ENCODE data around the gene GGN.
"Not testable (repeated sequence)": the region's sequence is repeated elsewhere in the genome, so short reads cannot be mapped to it uniquely, and the experiment has no call there.

GGN gene, protein sequence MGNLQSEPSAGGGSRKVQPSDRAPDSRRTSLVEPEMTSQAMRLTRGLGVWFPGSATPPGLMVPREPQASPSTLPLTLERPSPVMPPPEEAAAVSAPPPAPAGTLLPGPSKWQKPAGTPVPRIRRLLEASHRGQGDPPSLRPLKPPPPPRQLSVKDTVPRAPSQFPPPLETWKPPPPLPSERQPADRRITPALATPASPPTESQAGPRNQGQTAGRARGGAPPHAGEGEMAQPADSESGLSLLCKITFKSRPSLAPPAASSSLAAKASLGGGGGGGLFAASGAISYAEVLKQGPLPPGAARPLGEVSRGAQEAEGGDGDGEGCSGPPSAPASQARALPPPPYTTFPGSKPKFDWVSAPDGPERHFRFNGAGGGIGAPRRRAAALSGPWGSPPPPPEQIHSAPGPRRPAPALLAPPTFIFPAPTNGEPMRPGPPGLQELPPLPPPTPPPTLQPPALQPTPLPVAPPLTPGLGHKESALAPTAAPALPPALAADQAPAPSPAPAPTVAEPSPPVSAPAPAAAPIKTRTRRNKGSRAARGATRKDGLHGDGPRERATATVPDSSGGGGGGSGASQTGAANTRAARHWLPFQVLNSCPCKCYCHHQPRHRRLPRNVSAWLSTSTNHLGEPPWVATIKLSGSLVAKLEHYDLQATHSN

DNA sequence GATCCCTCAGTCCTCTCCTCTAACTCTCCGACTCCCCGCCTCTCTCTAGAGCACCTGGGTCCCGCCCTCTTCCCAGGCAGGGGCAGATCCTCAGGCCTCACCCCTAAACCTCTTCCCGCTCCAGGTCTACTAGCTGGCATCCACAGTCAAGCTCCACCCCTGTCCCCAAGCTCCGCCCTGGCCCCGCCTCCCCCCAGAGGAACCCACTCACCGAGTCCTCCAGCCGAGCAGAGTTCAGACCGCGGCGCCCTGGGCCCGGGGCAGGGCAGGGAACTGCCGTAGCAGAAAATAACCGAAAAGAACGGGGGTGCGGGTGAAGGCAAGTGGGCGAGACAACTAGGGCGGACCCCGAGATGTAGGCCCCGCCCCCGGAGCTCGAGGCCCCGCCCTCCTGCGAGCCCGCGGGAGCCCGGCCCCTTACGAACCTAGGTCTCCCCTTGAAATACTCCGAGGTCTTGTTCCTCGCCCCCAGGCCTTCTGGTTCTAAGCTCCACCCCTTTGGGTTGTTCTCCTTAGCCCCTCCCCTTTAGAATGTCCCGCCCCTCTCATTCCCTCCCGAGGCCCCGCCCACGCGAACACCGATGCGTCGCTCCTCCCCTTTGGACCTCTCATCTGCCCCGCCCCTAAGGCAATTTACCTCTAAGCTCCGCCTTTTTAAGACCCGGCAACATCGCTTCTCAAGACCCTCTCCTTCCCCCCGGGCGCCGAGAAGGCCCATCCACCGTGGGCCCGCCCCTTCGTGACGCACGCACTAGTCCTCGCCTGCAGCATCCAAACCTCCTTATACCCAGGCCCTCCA lies at the start of gene GGN:
Gene GGN (minus strand): TSS at position 485 of the 799 bp plus-strand sequence. CDS start 773 bp downstream, outside the sequence.
- peak; percentile 57 to 71 for DNase-seq (ENCODE audit: low read depth in 2 of 2)

DNA sequence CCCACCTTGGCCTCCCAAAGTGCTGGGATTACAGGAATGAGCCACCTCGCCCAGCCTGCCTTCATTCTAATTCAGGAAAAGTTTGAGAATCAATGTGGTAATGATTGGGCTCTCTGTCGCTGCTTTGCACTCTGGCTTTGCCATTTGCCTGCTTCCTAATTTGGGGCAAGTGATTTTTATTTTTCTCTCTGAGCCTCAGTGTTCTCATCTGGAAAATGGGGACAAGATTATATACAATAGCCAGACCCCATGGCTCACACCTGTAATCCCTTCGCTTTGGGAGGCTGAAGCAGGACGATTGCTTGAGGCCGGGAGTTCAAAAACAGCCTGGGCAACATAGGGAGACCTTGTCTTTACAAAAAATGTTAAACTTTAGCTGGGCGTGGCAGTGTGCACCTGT lies 49.5 kb upstream of the GGN start:
- no peak for DNase-seq (ENCODE audit: low read depth in 2 of 2)

DNA sequence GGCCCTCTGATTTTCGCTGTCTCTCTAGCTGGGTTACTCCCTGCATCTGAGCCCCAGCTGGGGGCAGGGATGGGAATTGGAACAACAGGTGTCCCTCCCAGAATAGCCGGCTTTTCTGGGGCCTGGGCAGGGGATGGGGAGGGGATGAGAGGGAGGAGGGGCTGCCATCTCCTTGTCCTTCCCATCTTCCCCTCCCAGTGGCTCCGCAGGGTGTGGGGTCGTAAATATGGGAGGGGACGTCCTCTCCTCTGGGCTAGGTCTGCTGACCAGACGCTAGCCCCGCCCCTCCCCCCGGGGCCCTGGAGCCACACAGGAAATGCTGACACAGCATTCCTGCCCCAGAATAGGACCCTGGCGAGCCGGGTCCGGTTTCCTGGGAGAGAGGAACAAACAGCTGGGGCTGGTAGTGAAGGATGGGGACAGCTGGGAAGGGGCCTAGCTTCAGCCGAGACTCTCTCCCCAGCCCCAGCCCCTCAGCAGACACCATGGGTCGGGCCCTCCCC lies 46.8 kb upstream of the GGN start:
- no peak for DNase-seq (ENCODE audit: low read depth in 2 of 2)

DNA sequence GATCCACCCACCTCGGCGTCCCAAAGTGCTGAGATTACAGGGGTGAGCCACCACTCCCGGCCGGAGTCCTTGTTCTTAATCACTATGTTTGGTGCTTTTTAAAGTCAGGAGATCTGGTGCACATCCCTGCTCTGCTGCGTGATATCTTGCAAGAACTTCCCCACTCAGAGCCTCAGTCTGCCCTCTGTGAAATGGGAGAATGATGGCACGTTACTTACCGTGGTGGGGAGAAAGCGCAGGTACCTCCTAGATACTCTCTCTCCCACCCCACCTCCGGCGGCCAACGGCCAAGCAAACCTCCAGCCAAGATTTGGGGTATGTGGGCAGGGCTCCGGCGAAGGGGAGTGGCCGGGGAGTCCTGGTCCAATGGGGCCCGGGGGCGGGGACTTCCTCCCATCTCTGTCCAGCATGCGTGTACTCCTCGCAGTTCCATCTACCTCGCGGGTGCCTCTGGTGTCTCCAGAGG lies 45.5 kb upstream of the GGN start, which contains the start of gene RYR1:
Gene RYR1 (plus strand): TSS at position 424 of the 466 bp plus-strand sequence. CDS start 139 bp downstream, outside the sequence.
- DNase-seq (ENCODE audit: low read depth in 2 of 2): peak in 1 of 2 donors; percentile 24

DNA sequence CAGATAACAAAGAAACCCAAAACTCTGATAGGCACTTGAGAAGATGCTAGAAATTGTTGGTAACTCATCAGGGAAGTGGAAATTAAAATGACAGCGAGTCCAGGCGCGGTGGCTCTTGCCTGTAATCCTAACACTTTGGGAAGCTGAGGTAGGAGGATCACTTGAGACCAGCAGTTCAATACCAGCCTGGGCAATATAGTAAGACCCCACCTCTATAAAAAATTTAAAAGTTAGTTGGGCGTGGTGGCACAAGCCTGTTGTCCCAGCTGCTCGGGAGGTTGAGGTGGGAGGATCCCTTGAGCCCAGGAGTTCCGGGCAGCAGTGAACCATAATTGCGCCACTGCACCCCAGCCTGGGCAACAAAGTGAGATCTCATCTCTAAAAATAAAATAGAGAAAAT lies 43.1 kb upstream of the GGN start:
- no peak for DNase-seq (ENCODE audit: low read depth in 2 of 2)

DNA sequence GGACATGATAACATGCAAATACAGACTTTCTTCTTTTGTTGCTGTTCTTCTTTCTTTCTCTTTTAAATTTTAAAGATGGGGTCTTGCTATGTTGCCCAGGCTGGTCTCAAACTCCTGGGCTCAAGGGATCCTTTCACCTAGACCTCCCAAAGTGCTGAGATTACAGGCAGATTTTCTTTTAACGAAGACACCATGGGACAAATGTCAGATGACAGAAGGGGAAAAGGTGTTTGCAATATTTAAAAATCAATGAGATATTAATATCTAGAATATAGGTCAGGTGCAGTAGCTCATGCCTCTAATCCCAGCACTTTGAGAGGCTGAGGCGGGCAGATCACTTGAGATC lies 42.0 kb upstream of the GGN start:
- no peak for DNase-seq (ENCODE audit: low read depth in 2 of 2)

DNA sequence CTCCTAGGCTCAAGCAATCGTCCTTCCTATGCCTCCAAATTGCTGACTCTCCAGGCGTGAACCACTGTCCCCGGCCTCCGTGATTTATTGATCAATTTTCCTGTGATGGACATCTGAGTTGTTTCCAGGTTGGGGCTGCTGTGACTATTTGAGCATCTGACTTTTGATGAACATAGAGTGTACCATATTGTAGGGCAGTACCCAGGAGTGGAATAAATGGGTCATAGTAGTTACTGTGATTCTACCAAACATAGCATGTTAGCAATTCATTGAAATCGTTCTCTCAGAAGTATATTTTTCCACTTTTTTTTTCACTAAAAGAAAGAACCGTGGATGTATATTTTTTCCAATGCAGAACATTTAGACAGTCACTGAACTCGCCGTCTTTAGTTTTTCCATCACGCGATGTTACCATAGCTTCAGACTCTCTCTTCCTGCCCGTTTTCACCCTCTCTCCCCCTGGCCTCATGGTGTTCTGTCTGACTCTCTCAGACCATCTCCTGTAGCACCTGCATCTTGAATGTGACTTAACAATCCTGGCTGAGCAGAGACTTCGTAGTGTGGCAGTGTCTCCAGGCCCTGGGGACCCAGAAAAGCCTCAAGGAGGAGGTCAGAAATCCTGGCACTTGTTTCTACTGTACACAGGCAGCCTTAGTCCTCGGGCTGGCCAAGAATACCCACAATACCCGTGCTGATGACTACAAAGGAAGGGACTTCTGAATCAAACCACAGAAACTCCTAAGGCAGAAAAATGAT lies 41.4 kb upstream of the GGN start:
- no peak for DNase-seq (ENCODE audit: low read depth in 2 of 2)

DNA sequence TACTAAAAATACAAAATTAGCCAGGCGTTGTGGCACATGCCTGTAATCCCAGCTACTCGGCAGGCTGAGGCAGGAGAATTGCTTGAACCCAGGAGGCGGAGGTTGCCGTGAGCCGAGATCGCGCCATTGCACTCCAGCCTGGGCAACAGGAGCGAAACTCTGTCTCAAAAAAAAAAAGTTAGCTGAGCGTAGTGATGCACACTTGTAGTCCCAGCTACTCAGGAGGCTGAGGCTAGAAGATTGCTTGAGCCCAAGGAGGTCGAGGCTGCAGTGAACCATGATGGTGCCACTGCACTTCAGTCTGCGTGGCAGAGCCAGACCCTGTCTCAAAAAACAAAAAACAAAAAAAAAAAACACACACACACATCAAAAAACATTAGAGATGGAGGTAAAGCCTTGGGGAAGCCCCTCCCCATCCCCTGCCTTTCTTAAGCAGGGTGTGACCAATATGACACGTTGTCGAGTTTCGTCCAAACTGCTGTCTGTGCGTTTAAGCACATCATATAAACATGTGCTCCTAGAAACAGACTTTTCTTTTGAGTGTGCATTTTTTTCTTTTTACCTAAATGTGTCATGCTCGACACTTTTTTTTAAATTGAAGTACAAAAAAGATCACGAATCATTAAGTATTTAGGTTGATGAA lies 39.3 kb upstream of the GGN start:
- not testable (repeated sequence) for DNase-seq (ENCODE audit: low read depth in 2 of 2)

DNA sequence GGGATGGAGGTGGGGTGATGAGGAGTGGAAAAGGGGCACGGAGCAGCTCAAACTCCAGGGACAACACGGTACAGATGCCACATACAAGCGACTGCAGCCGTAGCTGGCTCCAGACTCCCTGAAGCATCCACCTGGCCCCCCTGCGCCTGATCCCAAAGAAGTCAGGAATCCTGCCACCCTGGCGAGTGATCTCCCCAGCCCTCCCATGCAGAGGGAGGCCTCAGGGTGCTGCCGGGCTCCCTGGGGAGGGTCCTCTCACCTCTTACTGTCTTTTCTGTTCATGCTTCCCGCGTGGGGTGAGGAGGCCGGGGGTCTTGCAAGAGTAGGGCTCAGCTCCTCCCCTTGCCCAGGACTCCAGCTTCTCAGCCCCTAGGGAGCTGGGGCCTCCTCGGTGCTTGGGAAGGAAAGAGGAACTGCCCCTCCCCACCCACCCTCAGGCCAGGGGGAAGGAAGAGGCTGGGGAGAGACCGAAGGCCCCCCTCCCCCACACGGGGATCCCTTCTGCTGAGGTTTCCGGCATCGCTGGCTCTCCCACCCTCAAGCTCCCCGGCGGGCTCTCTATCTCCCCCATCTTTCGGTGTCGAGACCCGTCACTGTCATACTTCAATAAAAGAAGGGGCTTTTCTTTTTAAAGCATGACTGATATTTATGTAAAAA lies 38.1 kb upstream of the GGN start, which contains the start of gene RASGRP4:
Gene RASGRP4 (minus strand): TSS at position 410 of the 657 bp plus-strand sequence. CDS start 128 bp downstream, at position 282.
- peak in 1 of 2 donors; percentile 18 for DNase-seq (ENCODE audit: low read depth in 2 of 2)

DNA sequence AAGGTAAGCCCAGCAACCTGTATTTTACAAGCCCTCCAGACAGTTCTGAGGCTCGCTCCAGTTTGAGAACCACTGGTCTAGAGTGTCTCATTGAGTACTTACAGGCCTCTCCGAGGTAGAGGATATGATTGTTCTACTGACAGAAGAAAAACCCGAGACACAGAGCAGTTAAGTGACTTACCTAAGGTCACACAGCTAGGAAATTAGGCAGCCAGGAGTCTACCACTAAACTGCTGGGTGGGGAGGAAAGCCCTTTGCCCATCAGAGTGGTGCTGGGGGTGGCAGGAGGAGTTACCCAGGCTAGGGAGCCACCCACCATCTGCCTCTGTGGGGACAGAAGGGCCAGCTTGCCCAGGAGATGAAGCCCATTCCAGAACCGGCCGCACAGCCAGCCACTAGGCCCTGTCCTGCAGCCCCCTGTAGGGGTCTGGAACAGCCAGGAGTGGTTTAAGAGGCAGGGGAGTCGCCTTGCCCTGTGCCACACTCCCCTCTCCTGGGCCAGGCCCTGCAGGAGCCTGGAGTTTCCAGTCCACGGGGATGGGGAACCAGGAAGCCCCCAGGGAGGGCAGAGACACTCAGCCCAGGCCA lies 37.5 kb upstream of the GGN start:
- DNase-seq (ENCODE audit: low read depth in 2 of 2): no peak

DNA sequence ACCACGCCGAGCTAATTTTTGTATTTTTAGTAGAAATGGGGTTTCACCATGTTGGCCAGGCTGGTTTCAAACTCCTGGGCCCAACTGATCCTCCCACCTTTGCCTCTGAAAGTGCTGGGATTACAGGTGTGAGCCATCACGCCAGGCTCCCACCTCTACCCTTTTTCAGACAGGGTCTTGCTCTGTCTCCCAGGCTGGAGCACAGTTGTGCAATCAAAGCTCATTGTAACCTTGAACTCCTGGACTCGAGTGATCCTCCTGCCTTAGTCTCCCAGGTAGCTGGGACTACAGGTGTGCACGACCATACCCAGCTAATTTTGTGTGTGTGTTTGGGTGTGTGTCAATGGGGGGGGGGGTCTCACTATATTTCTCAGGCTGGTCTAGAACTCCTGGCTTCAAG lies 36.4 kb upstream of the GGN start:
- DNase-seq (ENCODE audit: low read depth in 2 of 2): no peak

DNA sequence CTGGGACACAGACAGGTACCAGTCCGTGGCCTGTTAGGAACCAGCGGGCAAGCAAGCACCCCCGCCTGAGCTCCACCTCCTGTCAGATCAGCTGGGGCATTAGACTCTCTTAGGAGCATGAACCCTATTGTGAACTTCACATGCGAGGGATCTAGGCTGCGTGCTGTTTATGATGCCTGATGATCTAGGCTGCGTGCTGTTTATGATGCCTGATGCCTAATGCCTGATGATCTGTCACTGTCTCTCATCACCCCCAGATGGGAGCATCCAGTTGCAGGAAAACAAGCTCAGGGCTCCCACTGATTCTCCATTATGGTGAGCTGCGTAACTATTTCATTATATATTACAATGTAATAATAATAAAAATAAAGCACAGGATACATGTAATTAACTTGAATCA lies 34.6 kb upstream of the GGN start:
- DNase-seq (ENCODE audit: low read depth in 2 of 2): no peak

DNA sequence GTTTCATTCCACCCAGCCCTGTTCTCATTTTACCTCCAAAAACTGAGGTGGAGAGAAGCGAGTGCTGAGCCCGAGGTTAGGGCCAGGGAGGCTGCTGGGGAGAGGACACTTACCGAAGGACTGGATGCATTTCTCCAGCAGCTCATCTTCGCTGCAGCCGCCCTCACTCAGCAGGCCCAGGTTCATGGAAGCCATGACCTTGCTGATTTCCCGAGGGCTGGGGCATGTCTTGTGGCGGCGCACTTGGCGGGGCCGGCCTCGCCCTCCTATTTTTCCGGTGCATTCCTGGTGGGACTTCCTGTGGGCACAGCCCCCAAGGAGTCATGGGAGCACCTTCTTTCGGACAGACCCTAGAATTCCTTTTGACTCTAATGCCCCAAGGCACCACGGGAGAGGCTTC lies 34.0 kb upstream of the GGN start:
- DNase-seq (ENCODE audit: low read depth in 2 of 2): no peak

DNA sequence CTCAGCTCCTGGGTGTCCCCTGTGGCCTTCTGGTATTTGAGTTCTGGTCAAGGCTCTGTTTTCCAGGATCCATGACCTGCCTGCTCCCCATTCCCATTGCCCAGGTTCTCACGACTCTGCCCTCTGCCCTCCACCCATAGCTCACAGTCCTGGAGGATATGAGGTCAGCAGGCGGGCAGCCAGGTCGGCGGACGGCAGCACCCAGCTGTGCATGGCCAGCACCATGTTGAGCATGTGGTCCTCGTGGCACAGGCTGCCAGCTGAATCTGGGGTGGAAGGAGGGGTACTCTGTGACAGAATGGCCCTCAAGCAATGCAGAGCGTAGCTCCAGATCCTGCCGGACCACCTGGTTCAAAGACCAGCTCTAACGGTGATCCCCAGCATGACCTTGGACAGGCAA lies 33.1 kb upstream of the GGN start:
- DNase-seq (ENCODE audit: low read depth in 2 of 2): no peak

DNA sequence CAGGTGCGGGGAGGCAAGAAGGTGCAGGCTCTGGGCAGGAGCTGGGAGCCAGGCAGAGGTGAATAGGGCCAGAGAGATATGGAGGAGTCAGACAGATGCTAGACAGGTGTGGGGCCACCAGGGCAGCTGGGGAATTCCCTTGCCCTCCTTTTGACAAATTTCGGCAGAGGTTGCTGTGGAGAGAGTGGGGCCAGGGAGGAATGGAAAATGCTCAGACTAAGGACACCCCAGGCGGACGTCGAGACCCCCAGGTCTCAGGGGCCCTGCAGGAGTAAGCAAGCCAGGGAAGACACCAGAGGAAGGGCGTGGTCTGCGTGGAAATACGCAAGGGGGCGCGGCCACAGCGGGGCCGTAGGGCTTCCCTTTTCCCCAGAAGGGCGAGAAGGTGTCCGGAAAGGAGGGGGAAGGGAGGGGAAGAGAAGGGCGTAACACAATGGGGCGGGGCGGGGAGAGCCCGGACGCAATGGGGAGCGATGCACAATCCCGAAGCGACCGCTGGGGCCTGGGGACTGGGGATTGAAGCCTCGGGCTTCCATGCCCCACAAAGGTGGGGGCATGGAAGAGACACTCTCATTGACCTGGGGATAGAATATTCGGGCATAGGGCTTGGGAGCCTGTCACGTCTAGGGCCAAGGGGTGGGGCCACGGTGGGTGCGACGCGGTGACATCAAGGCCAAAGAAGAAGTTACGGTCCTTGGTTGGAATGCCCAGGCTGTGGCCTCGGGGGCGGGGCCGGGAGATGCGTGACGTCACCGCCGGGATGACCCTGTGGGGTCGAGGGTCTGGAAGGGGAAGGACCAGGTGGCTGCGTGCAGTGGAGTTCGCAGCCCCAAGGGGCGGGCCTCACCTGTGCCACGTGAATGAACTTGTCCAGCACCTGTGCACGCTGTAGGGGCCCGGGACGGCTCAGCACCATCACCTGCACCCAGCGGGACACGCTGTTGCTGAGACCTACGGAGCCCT lies 30.0 kb upstream of the GGN start:
- DNase-seq (ENCODE audit: low read depth in 2 of 2): peak; percentile 21 to 37

DNA sequence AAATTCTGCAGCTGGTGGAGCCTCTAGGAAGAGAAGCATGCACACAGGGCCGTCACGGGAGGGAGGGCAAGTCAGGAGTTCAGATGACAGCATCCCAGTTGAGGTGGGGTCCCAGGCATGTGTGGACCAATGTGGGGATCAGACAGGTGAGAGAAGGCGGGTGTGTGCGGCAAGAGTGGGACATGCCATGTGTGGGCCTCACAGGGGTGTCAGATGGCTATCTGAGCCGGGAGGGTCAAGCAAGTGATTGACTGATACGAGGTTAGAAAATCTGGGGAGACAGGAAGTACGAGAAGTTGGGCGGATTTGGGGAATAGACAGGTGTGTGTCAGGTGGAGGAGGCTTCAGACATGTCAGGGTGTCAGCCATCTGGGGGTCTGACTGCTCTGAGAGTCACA lies 29.3 kb upstream of the GGN start:
- no peak for DNase-seq (ENCODE audit: low read depth in 2 of 2)

DNA sequence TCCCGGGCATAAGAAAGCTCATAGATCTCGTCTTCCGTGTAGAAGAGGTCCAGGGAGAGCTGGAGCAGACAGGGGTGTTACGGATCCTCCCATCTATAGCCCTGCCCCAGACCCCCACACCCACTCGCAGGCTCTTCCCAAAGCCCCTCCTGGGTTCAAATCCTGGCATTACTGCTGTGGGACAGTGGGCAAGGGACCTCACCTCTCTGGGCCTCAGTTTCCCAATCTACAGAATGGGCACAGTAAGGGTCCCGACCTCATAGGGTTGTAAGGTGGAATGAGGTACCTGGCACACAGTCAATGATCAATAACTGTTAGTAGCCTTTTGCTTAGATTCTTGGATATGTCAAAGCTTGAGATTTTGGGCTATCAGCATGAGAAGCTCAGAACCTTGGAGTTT lies 25.6 kb upstream of the GGN start:
- no peak for DNase-seq (ENCODE audit: low read depth in 2 of 2)

DNA sequence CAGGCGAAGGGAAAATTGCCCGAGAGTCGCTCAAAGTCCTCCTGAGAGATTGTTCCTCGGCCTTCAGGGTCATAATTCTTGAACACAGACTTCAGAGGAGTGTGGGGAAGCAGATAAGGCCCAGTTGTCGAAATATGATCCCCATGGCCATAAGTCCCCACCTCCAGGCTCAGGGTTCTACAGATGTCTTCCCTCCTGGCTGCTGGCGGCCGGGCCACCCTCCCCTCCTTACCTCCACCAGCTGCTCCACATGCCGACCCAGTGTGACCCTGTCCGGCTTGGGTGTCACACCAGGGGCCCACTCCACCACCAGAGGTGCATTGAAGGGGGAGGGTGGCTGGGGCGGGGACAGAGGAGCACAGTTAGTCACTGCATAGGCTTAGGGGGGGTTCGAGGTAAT lies 25.1 kb upstream of the GGN start:
- no peak for DNase-seq (ENCODE audit: low read depth in 2 of 2)

DNA sequence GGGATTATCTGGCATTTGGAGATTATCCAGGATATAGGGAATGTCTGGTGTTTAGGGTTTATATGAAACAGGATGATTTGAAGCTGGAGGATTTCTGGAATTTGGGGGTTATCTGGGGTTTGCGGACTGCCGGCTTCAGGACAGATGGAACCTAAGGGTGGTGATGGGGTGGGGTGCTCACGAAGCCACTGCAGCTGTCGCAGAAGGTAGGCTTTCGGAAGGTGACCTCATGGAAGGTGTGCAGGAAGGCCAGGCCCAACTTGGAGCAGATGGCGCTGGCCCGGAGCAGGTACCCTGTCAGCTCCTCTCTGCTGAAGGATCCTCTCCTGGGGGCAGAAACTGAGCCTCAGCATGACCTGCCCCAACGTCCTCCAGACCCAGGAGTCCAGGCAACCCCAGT lies 24.7 kb upstream of the GGN start:
- no peak for DNase-seq (ENCODE audit: low read depth in 2 of 2)
